Mesenchymal stem cell (in vitro differentiated cells and primary cell): Measurements from ENCODE around the gene SLC12A7.
"Not testable (repeated sequence)": the region's sequence is repeated elsewhere in the genome, so short reads cannot be mapped to it uniquely, and the experiment has no call there.

Experiments
- DNase-seq: peaks from one replicate; pipeline ENCODE4 v3.0.0-alpha.2; 2013
- H2AFZ ChIP-seq: one replicate; pipeline ENCODE4 v1.6.1; 2013; ENCODE audit warnings: low read depth, mild to moderate bottlenecking, control low read depth, inconsistent platforms, low read length, moderate library complexity
- H2AK5ac ChIP-seq: 2 replicates; pipeline ENCODE4 v1.6.1; 2013; ENCODE audit warnings: low read length, moderate library complexity, mild to moderate bottlenecking, inconsistent platforms; ENCODE audit not compliant: severe bottlenecking
- H2BK120ac ChIP-seq: one replicate; pipeline ENCODE4 v1.6.1; 2013; ENCODE audit warnings: low read depth, mild to moderate bottlenecking, inconsistent platforms, low read length, moderate library complexity
- H2BK12ac ChIP-seq, 2 experiments: one replicate each; pipeline ENCODE4 v1.6.1; 2013; ENCODE audit warnings: inconsistent platforms in 2 of 2, low read length in 2 of 2, mild to moderate bottlenecking in 2 of 2, moderate library complexity in 2 of 2, control low read depth in 1 of 2
- H2BK15ac ChIP-seq: one replicate; pipeline ENCODE4 v1.6.1; 2013; ENCODE audit warnings: mild to moderate bottlenecking, low read depth, inconsistent platforms; ENCODE audit not compliant: poor library complexity, severe bottlenecking
- H2BK5ac ChIP-seq: 2 replicates; pipeline ENCODE4 v1.6.1; 2013; ENCODE audit warnings: low read depth, mild to moderate bottlenecking, low read length, control low read depth, inconsistent platforms; ENCODE audit not compliant: poor library complexity, severe bottlenecking
- H3K14ac ChIP-seq, 2 experiments: one replicate each; pipeline ENCODE4 v1.6.1; 2013; ENCODE audit warnings: inconsistent platforms in 2 of 2, low read length in 2 of 2, control low read depth in 1 of 2, mild to moderate bottlenecking in 1 of 2, moderate library complexity in 1 of 2
- H3K18ac ChIP-seq, 2 experiments: one replicate each; pipeline ENCODE4 v1.6.1; 2013; ENCODE audit warnings: inconsistent platforms in 2 of 2, low read length in 2 of 2, control low read depth in 1 of 2, low read depth in 1 of 2, mild to moderate bottlenecking in 1 of 2
- H3K23ac ChIP-seq, 2 experiments: one replicate each; pipeline ENCODE4 v1.6.1; 2013; ENCODE audit warnings: inconsistent platforms in 2 of 2, low read length in 2 of 2, mild to moderate bottlenecking in 2 of 2, moderate library complexity in 2 of 2, control low read depth in 1 of 2
- H3K27ac ChIP-seq: 2 replicates; pipeline ENCODE4 v1.5.1; 2013; ENCODE audit warnings: mild to moderate bottlenecking, moderate library complexity, low read length, control low read depth, inconsistent platforms; ENCODE audit not compliant: poor library complexity, severe bottlenecking
- H3K27me3 ChIP-seq, 2 experiments: 2 replicates each; pipeline versions ENCODE4 v1.6.1 to v1.7.0; 2013; ENCODE audit warnings: low read length in 2 of 2, mild to moderate bottlenecking in 2 of 2, moderate library complexity in 2 of 2, control low read depth in 1 of 2, inconsistent platforms in 1 of 2; ENCODE audit not compliant: control insufficient read depth in 1 of 2, insufficient read depth in 1 of 2
- H3K36me3 ChIP-seq, 2 experiments: 2 replicates each; pipeline versions ENCODE4 v1.6.1 to v1.7.0; 2013; ENCODE audit warnings: low read length in 2 of 2, control low read depth in 1 of 2, inconsistent platforms in 1 of 2, low read depth in 1 of 2, mild to moderate bottlenecking in 1 of 2; ENCODE audit not compliant: insufficient read depth in 2 of 2, control insufficient read depth in 1 of 2
- H3K4ac ChIP-seq, 2 experiments: one replicate each; pipeline ENCODE4 v1.6.1; 2013; ENCODE audit warnings: inconsistent platforms in 2 of 2, low read length in 2 of 2, mild to moderate bottlenecking in 2 of 2, moderate library complexity in 2 of 2, control low read depth in 1 of 2, low read depth in 1 of 2
- H3K4me1 ChIP-seq: 2 replicates; pipeline ENCODE4 v1.6.1; 2013; ENCODE audit warnings: low read depth, low read length, control low read depth; ENCODE audit not compliant: control insufficient read depth, insufficient read depth
- H3K4me2 ChIP-seq: 2 replicates; pipeline ENCODE4 v1.6.1; 2013; ENCODE audit warnings: low read length, mild to moderate bottlenecking, inconsistent platforms; ENCODE audit not compliant: poor library complexity, severe bottlenecking
- H3K4me3 ChIP-seq, 2 experiments: 2 replicates each; pipeline versions ENCODE4 v1.5.1 to v1.7.0; 2013; ENCODE audit warnings: low read length in 2 of 2, mild to moderate bottlenecking in 2 of 2, control low read depth in 1 of 2, low read depth in 1 of 2; ENCODE audit not compliant: insufficient read depth in 1 of 2
- H3K79me1 ChIP-seq: replicated peaks from 2 replicates; pipeline ENCODE4 v1.6.1; 2013; ENCODE audit warnings: mild to moderate bottlenecking, control low read depth, low read length, inconsistent platforms; ENCODE audit not compliant: poor library complexity, severe bottlenecking
- H3K9ac ChIP-seq: 2 replicates; pipeline ENCODE4 v1.7.0; 2013; ENCODE audit warnings: mild to moderate bottlenecking, low read length, moderate library complexity
- H3K9me3 ChIP-seq: 2 replicates; pipeline ENCODE4 v1.7.0; 2013; ENCODE audit warnings: mild to moderate bottlenecking, low read length; ENCODE audit not compliant: control insufficient read depth
- H4K8ac ChIP-seq: one replicate; pipeline ENCODE4 v1.6.1; 2013; ENCODE audit warnings: inconsistent platforms, mild to moderate bottlenecking, low read length, moderate library complexity
- H4K91ac ChIP-seq: one replicate; pipeline ENCODE4 v1.6.1; 2013; ENCODE audit warnings: mild to moderate bottlenecking, low read length, inconsistent platforms
- WGBS: methylation state at CpG from one replicate; pipeline ENCODE4 v1.1.7; 2013; ENCODE audit warnings: mixed read lengths; 5-methylcytosine and 5-hydroxymethylcytosine counted together

The SLC12A7 gene

GRCh38 chr5:1098986-1099597 lies 12.8 kb downstream of the SLC12A7 start:
- no peak overlapping the region for H2BK5ac ChIP-seq

GRCh38 chr5:1097988-1098385 lies 13.9 kb downstream of the SLC12A7 start:
- not testable (repeated sequence) for DNase-seq

More at GRCh38 chr5:1098986-1099597, 12.8 kb downstream of the SLC12A7 start:
- peak overlapping the region in 1 of 2 experiments; percentile 57 for H3K23ac ChIP-seq
- no peaks in the 10 kb centered on the region for H3K79me1 ChIP-seq
- WGBS = 89% methylated on average over 27 of the region's 28 CpGs
- H2AFZ ChIP-seq = no peak overlapping the region
- H2BK15ac ChIP-seq = peak overlapping the region; percentile 31
- H3K27me3 ChIP-seq = peaks cover 4 to 41% of the 10 kb centered on the region in 2 experiments
- H3K18ac ChIP-seq = peak overlapping the region in 1 of 2 experiments; percentile 43
- H2BK120ac ChIP-seq = no peak overlapping the region
- peaks cover 0 to 8% of the 10 kb centered on the region in 2 experiments for H3K36me3 ChIP-seq
- no peak overlapping the region for H4K91ac ChIP-seq
- no peaks in the 10 kb centered on the region for H3K9me3 ChIP-seq
- no peak overlapping the region for H3K4me3 ChIP-seq
- no peak overlapping the region for H3K4ac ChIP-seq
- peak overlapping the region in 1 of 2 experiments; percentile 61 for H2BK12ac ChIP-seq
- peak overlapping the region; percentile 25 for H4K8ac ChIP-seq
- H3K4me1 ChIP-seq = peaks cover 7% of the 10 kb centered on the region
- no peak overlapping the region for H3K9ac ChIP-seq
- DNase-seq = no peak
- H3K27ac ChIP-seq = no peak overlapping the region
- no peak overlapping the region for H3K4me2 ChIP-seq
- H3K14ac ChIP-seq = peak overlapping the region in 1 of 2 experiments; percentile 89
- H2AK5ac ChIP-seq = no peak overlapping the region

GRCh38 chr5:1097381-1097987 lies 14.4 kb downstream of the SLC12A7 start:
- WGBS = 92% methylated on average over 22 of the region's 22 CpGs
- no peak overlapping the region for H3K27ac ChIP-seq
- H3K4me2 ChIP-seq = no peak overlapping the region

More at GRCh38 chr5:1097988-1098385, 13.9 kb downstream of the SLC12A7 start:
- H2BK12ac ChIP-seq, H3K23ac ChIP-seq, H3K9ac ChIP-seq, H3K4me2 ChIP-seq, H3K4me3 ChIP-seq, H2AK5ac ChIP-seq, H2AFZ ChIP-seq, H2BK15ac ChIP-seq, H2BK120ac ChIP-seq, H3K14ac ChIP-seq, H3K4me1 ChIP-seq, H3K4ac ChIP-seq, H4K8ac ChIP-seq, H4K91ac ChIP-seq, H3K79me1 ChIP-seq, H2BK5ac ChIP-seq, H3K18ac ChIP-seq, H3K9me3 ChIP-seq, H3K36me3 ChIP-seq, H3K27ac ChIP-seq: not testable (repeated sequence)
- WGBS = 80% methylated on average over 6 of the region's 7 CpGs
- H3K27me3 ChIP-seq = peaks cover 4 to 41% of the 10 kb centered on the region in 2 experiments

DNA sequence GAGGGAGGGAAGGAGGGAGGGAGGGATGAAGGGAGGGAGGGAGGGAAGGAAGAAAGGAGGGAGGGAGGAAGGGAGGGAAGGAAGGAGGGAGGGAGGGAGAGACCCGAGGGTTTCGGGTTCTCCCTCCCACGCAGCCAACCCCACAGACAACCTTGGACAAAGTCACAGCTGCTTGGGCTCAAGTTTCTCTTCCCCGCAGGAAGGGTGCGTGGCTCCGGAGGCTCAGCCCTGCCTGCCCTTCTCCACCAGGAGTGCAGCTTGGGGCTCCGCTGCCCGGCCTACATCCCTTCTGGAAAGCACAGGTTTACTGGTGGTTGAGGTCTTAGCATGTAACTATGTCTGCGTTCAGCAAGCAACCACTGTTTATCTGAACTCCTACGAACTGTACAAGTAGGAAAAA lies 15.0 kb downstream of the SLC12A7 start:
- Histone ChIP-seq H3K4ac (peak overlapping the region in 1 of 2 experiments; percentile 21), H3K4me2 (no peak overlapping the region), H2BK120ac (no peak overlapping the region), H2BK15ac (no peak overlapping the region), H3K36me3 (peaks cover 0 to 8% of the 10 kb centered on the region in 2 experiments), H3K14ac (no peak overlapping the region), H3K23ac (no peak overlapping the region), H2AK5ac (no peak overlapping the region), H2BK5ac (no peak overlapping the region), H2BK12ac (no peak overlapping the region), H2AFZ (no peak overlapping the region), H4K91ac (no peak overlapping the region), H3K79me1 (no peaks in the 10 kb centered on the region), H3K4me1 (peaks cover under 1% of the 10 kb centered on the region), H3K4me3 (no peak overlapping the region), H3K27ac (no peak overlapping the region), H3K9me3 (no peaks in the 10 kb centered on the region), H3K9ac (no peak overlapping the region), H4K8ac (no peak overlapping the region), H3K18ac (peak overlapping the region in 1 of 2 experiments; percentile 35), H3K27me3 (peaks cover 4 to 38% of the 10 kb centered on the region in 2 experiments)
- WGBS = 89% methylated on average over 7 of the region's 10 CpGs
- no peak for DNase-seq

More at GRCh38 chr5:1097381-1097987, 14.4 kb downstream of the SLC12A7 start:
- H2BK120ac ChIP-seq = no peak overlapping the region
- H3K18ac ChIP-seq = no peak overlapping the region
- H2BK5ac ChIP-seq = no peak overlapping the region
- no peak for DNase-seq
- H3K79me1 ChIP-seq = no peaks in the 10 kb centered on the region
- H3K4ac ChIP-seq = no peak overlapping the region
- peaks cover 5% of the 10 kb centered on the region for H3K4me1 ChIP-seq
- H3K27me3 ChIP-seq = peaks cover 4 to 41% of the 10 kb centered on the region in 2 experiments
- no peak overlapping the region for H3K4me3 ChIP-seq
- peaks cover 0 to 8% of the 10 kb centered on the region in 2 experiments for H3K36me3 ChIP-seq
- no peak overlapping the region for H2AFZ ChIP-seq
- no peak overlapping the region for H2BK15ac ChIP-seq
- no peak overlapping the region for H2AK5ac ChIP-seq
- H2BK12ac ChIP-seq = no peak overlapping the region
- H4K8ac ChIP-seq = no peak overlapping the region
- no peak overlapping the region for H3K9ac ChIP-seq
- no peak overlapping the region for H4K91ac ChIP-seq
- no peaks in the 10 kb centered on the region for H3K9me3 ChIP-seq
- H3K23ac ChIP-seq = no peak overlapping the region
- H3K14ac ChIP-seq = peak overlapping the region in 1 of 2 experiments; percentile 58
